Measurements from ENCODE around the gene PHC1. TPM values are rescaled to one million over a fixed set of nuclear protein-coding genes. Genes with fewer than 3 reads are reported as not detected.
"Not testable (repeated sequence)": the region's sequence is repeated elsewhere in the genome, so short reads cannot be mapped to it uniquely, and the experiment has no call there.

Gene PHC1
- total RNA-seq, 1 donor from 2014 or later, result 47.6 TPM

DNA sequence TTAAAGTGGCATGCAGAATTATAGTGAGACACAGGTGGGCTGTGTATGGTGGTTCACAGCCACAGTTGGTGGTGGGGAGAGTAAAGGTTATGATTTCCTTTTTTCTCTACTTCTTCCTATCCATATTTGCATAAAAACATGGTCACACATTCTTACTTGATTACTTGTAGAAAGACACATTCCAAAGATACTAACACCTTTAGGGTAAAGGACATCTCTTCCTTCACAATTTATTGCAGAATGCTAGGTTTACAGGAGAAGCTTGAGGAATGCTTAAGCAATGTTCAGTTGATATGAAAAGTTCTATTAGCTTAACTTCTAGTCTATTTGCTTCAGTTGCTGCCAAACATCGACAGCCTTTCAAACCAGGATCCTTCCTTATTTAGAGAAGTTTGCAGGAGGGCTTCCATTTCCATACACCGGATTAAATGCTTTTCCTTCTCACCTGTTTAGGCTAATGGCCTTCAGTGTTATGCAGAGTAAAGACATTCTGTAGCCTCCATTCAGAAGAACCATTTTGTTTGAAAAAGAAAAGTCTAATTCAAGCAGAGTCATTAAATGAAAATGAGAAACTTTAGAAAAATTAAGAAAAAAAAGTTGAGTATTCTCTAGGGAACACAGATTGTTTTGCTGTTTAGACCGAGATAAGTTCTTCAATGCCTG is 2.6 kb upstream of the PHC1 start:
- DNase-seq (ENCODE audit: low spot score), result no peak

DNA sequence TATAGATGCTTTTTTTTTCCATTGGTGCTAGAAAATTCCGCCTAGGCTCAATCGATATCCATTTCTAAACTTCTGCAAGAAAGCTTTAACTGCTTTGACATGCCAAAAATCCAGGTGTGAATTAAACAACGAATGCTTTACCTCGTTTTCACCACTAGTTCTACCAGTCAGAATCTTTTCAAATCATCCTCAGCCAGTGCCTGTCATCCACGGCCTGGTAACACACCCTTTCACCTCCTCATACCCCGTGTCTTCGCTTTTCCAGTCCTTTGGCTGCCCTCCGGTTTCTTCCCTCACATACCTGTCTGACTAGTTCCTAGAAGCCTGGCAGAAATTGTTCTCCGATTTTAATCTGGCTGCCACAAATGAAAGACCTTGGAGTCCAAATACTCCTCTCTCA is 1.4 kb upstream of the PHC1 start:
- DNase-seq (ENCODE audit: low spot score), result peak; percentile 21

DNA sequence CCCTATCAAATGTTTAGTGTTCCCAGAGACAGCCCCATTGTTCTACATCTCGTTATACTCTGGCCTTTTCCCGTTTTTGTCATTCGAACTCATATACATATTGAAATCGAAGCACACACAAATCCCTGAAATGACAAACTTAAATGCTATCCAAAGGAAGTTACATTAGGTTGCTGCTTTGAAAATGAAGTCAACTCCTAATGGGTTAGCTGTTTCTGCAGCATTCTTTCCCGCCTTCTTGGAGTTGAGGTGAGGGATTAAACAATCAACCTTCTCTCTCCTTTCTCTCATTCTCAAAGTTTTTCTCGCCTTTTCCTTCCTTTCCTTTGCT is 642 bp upstream of the PHC1 start:
- no peak for DNase-seq (ENCODE audit: low spot score)

DNA sequence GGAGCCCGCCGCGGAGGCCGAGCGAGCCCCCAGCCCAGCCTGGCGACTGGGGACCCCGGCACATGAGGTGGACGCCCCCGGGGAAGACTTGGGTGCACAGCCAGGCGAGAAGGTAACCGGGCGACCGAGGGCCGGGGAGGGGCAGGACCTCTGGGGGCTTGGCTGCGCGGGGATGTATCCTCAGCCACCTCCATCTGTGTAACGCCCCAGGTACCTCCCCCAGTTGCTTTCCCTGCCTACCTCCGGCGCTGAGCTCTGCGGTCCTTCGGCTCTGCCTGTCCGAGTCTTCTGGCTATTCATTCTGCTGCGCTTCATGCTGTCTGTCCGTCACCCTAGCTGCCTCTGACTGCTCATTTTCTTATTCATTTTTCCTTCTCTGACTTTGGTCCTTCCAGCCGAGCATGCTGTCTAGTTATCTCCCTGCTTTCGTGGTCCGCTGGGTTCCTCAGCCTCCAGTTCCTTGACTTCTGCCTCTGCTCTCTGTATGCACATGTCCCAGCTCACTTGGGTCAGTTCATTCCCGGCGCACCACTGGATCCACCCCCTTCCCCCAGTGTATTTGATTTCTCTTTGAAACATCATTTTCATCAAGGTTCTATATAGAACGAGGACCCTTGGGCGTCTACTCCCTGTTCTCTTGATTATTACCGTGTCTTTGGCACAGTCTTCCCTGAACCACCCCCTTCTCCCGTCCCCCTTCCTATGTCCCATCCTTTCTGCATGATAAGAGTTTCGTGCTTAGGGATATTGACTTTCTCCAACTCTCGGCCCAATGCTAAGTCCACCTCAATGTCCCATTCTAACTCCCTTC is 612 bp downstream of the PHC1 start:
- DNase-seq (ENCODE audit: low spot score), result peak; percentile 41

DNA sequence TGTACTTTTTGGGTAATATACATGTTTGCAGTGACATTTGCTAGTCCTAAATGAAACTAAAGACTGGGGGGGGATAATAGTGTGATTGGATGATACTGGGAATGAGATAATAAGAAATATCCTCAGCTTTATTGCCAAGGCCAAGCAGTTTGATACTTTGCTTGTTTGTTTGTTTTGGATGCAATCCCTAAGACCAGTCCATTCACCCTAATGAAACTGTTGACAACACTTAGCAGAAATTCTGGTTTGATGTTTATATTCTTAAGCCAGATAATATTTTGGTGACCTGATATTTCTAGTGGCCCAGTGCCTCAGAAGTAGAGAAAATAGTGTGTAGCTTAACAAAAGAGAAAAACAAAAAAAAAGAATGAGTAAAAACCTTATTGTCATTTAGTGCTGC is 1.8 kb downstream of the PHC1 start:
- no peak for DNase-seq (ENCODE audit: low spot score)

DNA sequence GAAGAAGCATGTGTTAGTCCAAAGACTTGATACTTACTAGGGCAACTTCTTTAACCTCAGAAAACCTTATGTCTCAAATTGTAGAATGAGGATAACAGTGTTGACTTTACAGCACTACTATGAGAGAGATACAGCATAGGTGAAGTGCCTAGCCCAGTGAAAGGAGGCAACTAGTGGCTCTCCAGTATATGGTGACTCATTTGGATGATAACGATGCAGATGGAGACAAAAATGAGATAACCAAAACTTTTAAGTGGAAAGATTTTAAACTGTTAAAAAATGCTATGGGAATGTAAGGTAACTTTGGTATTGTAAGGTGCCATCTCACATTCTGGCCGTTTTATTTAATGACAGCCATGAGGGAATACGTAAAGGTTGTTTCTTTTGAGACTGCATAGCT is 2.7 kb downstream of the PHC1 start:
- no peak for DNase-seq (ENCODE audit: low spot score)

DNA sequence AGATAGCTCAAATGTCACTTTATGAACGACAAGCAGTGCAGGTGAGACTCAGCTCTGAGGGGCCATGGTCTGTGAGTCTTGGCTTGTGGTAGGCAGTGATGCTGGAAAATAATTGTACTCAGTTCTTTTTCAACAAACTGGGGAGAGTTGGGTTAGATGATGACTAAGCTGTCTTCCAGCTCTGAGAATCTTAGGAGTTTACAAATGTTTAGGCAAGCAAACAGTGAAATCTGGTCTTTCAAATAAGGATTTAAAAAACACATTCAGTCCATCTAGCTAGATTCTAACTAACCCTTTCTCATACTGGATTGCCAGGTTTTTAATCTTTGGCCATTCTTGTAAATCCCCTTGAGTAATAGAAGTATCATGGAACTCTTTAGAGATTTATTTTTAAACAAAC is 3.4 kb downstream of the PHC1 start:
- DNase-seq (ENCODE audit: low spot score), result no peak

DNA sequence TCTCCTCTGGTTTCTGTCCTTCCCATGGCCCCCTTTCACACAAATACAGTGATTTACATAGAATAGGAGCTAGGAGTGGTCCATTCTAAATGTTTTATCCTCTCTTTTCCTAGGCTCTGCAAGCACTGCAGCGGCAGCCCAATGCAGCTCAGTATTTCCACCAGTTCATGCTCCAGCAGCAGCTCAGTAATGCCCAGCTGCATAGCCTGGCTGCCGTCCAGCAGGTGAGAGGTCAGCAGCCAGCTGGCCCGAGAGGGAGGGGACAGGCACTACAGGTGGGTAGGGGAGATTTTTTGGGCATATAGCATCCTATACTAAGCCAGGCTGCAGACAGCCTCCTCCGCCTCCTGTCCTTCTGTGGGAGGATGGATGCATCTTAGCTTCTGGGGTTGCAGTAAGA is 5.3 kb downstream of the PHC1 start:
- DNase-seq (ENCODE audit: low spot score), result not testable (repeated sequence)

DNA sequence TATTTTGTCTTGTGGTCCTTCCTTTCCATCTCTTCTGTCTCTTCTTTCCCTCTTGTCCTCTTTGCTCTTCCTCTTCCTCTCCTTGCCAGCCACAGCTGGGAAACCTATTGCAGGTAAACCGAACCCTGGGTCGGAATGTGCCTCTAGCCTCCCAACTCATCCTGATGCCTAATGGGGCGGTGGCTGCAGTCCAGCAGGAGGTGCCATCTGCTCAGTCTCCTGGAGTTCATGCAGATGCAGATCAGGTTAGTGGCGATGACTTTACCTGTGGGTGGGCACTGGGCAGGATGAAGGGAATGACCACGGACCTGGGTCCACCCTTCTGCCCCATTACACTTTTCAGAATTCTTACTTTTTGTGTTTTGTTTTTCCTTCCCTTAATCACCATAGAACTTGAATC is 8.2 kb downstream of the PHC1 start:
- DNase-seq (ENCODE audit: low spot score), result no peak

DNA sequence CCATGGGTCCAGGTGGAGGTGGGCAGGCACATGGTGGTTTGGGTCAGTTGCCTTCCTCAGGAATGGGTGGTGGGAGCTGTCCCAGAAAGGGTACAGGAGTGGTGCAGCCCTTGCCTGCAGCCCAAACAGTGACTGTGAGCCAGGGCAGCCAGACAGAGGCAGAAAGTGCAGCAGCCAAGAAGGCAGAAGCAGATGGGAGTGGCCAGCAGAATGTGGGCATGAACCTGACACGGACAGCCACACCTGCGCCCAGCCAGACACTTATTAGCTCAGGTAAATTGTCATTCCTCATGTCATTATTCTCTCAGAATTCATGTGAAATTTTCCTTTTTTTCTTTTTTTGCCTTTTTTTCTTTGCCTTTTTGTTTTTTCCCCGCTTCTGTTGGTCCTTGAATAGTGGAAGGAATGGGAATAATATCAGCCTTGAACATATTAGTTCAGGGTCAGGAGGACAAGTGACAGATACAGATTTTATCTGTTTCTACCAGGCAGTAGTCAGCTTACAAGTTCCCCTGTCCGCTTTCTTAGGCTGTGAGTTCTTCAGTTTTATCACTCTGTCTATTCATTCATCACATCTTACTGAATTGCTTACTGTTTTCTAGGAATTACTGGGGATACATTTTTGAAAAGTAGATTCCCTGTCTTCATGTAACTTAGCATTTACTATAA is 16.5 kb downstream of the PHC1 start:
- not testable (repeated sequence) for DNase-seq (ENCODE audit: low spot score)

DNA sequence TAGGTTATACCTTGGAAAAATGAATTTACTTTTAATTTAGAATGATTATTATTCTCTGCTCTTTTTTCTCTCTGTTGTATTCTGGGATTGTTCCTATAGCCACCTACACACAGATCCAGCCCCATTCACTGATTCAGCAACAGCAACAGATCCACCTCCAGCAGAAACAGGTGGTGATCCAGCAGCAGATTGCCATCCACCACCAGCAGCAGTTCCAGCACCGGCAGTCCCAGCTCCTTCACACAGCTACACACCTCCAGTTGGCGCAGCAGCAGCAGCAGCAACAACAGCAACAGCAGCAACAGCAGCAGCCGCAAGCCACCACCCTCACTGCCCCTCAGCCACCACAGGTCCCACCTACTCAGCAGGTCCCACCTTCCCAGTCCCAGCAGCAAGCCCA is 18.2 kb downstream of the PHC1 start:
- not testable (repeated sequence) for DNase-seq (ENCODE audit: low spot score)

DNA sequence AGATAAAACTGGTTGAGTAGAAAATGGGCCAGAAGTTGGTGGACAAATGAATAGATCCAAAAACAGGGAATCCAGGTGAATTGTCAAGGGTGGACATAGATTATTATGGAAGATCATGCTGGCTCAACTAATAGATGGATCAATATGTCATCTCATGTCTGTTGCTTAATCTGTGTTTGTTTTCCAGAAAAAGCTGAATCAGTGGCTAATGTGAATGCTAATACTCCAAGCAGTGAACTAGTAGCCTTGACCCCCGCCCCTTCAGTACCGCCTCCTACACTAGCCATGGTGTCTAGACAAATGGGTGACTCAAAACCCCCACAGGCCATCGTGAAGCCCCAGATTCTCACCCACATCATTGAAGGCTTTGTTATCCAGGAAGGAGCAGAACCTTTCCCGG is 19.8 kb downstream of the PHC1 start:
- not testable (repeated sequence) for DNase-seq (ENCODE audit: low spot score)

DNA sequence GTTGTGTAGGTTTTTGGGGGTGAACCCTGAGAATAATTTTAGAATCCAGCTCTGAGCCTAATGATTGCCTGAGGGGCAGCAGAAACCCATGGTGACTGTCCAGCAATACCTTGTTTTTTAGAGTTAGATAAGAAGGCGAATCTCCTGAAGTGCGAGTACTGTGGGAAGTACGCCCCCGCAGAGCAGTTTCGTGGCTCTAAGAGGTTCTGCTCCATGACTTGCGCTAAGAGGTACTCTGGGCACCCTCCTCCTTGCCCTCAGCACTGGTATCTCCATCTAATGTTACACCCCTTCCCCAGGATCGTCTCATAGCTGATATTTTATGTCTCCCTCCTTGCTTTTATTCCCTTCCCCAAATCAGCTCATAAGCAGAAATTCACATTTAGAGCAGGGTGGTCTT is 22.4 kb downstream of the PHC1 start:
- no peak for DNase-seq (ENCODE audit: low spot score)

DNA sequence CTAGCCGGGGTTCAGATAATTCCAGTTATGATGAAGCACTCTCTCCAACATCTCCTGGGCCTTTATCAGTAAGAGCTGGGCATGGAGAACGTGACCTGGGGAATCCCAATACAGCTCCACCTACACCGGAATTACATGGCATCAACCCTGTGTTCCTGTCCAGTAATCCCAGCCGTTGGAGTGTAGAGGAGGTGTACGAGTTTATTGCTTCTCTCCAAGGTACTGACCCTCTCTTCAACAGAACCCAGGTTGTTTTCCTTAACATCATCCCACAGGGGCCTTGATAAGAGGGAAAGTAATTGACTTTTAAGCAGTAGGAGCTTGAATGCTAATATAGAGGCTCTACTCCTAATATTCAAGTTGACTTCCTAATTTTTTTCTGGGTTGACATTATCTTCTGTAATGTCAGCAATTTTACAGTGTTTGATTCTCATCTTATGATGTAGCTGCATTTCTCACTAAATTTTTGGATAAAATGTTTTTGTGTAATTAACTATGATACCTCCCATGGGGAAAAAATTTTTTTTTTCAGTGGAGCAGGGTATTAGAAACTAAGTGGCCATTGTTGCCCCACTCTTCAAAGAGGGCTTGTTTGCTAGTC is 23.6 kb downstream of the PHC1 start:
- not testable (repeated sequence) for DNase-seq (ENCODE audit: low spot score)

DNA sequence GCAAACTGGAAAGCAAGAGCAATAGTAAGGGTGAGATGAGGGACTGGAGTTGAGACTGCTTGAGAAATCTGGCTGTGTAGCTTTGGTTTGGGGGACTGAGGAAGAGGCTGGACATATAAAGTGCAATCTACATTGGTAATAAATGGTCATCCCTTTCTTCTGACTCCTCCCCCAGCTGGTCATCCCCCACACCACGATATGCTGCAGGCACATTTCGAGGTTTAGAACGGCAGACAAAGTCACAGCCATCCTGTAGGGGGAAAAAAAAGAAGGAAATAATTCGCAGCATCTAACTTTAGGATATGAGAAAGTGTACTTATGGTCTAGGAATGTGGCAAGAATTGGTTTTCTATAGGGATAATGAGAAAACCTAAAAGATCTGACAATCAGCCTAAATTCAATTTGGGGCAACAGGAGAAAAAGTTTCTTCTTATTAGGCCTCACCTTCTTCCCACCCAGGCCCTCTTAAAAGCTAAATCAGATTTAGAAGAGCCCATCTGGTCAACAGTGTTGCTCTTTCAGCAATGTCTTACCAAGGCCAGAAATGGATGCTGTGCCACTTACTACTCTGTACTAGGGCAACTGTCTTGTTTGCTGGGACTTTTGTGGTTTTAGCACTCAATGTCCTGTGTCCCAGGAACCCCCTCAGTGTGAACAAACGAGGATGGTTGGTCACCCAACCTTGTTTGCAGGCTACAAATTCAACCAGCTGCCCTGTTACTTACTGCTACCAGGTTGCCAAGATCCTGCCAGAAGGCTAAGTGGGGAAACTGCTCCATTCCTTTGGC is 27.6 kb downstream of the PHC1 start:
- DNase-seq (ENCODE audit: low spot score), result no peak

DNA sequence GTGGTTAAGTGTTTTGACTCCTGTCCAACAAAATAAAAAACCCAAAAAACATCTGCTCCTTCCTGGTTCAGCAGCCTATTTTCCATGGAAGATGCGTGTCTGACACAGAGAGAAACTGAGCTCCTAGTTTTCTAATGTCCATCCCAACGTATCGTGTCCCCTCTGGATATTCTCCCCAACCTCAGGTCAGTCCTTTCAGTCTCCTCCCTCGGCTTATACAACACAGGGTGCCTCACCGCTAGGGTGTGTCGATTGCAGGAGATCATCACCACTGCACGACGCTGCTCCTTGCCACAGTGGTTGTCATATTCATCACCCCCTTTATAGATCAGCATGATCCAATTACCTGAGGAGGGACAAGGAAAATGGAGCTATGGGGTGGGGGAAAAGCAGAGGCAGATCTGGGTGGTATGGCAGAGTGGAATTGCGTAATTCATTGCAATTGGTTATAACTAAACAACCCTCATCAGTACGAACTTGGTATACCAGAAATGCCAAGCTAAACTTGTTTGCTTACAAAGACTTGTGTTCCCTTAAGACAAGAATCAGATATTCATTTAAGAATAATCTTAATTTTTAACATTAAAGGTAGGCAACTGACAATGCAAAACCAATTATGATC is 29.4 kb downstream of the PHC1 start:
- DNase-seq (ENCODE audit: low spot score), result no peak

DNA sequence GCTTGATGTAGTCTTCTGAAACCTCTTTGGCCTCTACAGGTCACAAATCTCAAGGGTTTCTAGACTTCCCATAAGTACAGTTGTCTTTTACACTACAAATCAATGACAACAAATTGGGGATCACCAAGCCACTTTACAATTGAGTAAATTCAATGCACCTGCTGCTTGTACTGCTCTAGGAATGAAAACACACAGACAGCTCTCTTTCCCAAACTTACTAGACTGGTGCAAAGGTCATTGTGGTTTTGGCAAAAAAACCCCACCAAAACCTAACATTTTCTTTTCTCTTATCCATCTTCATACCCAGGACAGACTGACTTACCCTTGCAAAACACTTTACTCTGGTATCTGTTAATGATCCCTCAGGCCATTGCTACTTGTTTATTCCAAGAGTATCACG is 32.4 kb downstream of the PHC1 start:
- no peak for DNase-seq (ENCODE audit: low spot score)

DNA sequence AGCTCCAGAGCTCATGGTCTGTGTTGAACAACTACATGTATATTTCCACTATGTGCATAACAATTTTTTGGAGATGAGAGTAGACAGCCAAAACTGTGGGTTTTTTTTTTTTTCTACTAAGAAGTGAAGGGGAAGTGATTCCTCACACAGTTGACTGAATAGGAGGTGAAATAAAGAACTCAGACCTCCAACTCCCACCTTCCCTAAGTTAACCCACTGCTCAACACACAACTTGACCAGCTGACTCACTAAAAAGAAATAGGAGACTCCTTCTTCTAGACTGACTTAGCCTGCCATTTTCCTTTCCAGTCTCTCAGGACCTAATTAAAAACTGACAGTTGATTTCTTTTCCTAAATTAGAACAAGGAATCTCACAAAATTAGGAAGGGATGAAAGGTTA is 33.4 kb downstream of the PHC1 start:
- no peak for DNase-seq (ENCODE audit: low spot score)

DNA sequence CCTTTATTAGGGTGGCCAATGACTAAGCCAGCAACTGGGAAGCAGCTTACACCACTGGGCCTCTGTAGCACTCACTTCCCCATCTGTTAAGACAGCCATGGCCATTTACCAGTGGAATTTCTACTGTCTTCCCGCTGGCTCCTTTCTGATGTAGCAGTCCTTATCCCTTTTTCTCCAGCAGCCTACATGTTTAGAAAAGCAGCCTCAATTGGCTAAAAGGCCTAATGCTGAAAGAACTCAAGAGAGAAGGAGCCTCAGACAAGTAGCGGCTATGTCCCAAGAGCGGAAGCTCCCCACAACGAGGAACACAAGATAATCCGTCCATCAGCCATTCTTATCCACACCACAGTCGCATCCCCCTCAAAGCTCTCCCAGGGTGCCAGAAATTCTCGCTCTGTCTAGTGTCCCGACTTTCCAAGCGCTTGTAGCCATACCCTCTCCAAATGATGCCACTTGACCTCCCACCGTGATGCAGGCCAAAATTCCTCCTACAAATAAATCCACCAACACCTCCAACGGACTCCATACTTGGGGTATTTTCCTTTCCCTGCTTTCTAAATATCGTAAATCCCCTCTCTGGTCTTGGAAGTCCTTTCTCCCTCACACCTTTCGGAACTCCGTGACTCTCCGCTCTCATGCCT is 34.5 kb downstream of the PHC1 start:
- DNase-seq (ENCODE audit: low spot score), result no peak

DNA sequence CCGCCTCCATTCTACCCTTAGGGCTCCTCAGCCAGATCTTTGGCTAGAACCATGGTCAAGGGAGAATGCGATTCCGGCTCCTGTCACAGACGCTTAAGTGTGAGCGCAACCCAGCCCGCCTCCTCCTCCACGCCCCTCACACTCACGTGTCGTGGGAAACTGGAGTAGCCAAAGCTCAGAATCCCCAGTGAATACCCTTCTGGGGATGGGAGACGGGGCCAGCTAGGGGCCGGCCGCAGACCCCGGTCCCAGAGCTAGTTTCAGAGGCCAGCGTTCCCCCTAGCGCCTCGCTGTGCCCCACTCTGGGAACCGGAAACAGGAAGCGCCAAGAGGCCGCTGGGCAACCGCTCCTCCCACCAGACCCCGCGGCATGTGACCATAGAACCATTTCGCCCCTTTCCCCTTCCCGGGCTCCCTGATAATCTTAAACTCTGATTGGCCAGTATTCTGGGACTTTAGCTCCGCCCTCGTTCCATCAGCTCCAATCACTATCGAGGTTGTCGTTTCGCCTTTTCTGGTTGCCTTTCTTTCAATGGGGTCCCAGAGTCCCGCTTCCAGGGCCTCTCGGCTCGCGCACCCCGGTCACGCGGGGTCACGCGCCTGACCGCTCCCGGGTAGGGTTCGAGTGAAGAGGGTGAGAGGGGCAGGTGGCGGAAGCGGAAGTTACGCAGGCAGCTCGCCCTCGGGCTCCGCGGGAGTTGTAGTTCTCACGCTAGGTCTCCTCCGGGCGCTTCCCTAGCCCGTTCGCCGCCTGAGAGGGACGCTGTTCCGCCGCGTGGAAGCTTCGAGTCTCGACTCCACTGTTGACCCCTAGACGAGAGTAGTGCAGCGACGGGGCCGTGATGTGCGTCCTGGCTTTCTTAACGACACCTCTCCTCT is 35.3 kb downstream of the PHC1 start, which contains the start of gene M6PR:
Gene M6PR, minus strand, starts transcription at position 304 of the 879 bp plus-strand sequence. CDS start 3,241 bp downstream, outside the sequence.
- DNase-seq (ENCODE audit: low spot score), result peak; percentile 94

Measured in mucosa of gallbladder (tissue), 1 donor.